Activated CD4-positive, alpha-beta memory T cell treated with anti-CD3 and anti-CD28 coated beads for 36 hours (primary cell): ENCODE results near the gene CTNND1. TPM values are rescaled to one million over a fixed set of nuclear protein-coding genes. Genes with fewer than 3 reads are reported as not detected.

Experiments used
- CTCF ChIA-PET: fragments of 350-600 bp; sonication (Branson Sonifier 250); formaldehyde crosslinking; loops from one replicate; lab custom pipeline; 2021; ENCODE audit warnings: antibody characterized with exemption, inconsistent platforms; lab: Charles Lee
- POLR2A ChIA-PET: fragments of 350-600 bp; sonication (Branson Sonifier 250); formaldehyde crosslinking; loops from one replicate; lab custom pipeline; 2021; ENCODE audit warnings: antibody characterized with exemption; lab: Charles Lee
- DNase-seq: peaks from one replicate; pipeline ENCODE4 v3.0.0-alpha.2; 2020
- H3K27ac Mint-ChIP-seq: one replicate; pipeline ENCODE4 v1.8.0; 2021; ENCODE audit warnings: mixed read lengths
- H3K27me3 Mint-ChIP-seq: one replicate; pipeline ENCODE4 v1.8.0; 2021; ENCODE audit warnings: mixed read lengths
- H3K36me3 Mint-ChIP-seq: one replicate; pipeline ENCODE4 v1.8.0; 2021; ENCODE audit warnings: mixed read lengths
- H3K4me1 Mint-ChIP-seq: one replicate; pipeline ENCODE4 v1.8.0; 2021; ENCODE audit warnings: low read depth, mixed read lengths
- H3K4me3 Mint-ChIP-seq: one replicate; pipeline ENCODE4 v1.8.0; 2021; ENCODE audit warnings: mild to moderate bottlenecking, mixed read lengths
- H3K9me3 Mint-ChIP-seq: one replicate; pipeline ENCODE4 v1.8.0; 2021; ENCODE audit warnings: mixed read lengths
- intact Hi-C: fragments of 100-400 bp; cut with micrococcal nuclease; formaldehyde crosslinking; loops from one replicate; pipeline ENCODE4 v1.15.1; 2023
- total RNA-seq, 2 experiments: library from RNA; stranded (reverse); gene quantifications; one replicate each; pipeline ENCODE4 v1.2.3, GENCODE V29; 2021

The CTNND1 gene
- total RNA-seq, 2 experiments from 2014 or later = 3.5 to 4.4 TPM

DNA sequence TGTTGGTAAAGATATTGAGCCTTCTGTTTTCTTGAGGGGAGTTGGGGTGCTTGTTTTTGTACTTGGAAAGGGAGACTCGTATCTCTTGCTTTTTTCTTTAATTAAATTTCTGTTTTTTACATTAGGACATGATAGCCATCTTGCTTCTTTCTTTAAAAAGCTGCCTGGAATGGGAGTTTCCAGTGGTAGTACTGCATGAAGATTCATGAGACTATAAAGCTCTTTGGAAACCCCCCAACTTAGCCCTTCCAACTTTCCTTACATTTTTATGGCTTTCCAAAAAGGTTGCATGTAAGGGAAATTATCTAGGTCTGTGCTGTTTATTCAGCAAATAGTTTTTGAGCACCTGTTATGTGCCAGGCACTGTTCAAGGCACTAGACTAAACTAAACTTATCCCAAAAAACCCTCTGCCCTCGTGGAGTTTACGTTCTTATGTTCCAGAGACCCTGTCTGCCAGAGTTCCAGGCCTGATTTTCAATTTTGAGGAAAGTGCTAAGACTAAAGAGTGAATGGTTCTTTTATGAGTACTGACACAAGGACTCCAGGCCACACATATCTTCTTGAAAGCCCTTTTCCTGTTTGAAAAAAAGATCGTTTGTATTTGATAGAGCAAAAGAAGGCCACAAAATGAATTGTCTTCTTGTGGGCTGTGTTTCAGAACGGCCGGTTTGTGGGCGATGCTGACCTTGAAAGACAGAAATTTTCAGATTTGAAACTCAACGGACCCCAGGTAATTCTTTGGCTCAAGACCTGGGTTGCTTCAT is 31.9 kb downstream of the CTNND1 start:
- H3K4me1 Mint-ChIP-seq = peaks cover 37% of the 10 kb centered on the region
- no peaks in the 10 kb centered on the region for H3K36me3 Mint-ChIP-seq
- intact Hi-C loops = loop anchor here (2.0 kb wide), 3 partner anchors 127 to 731 kb away; no protein-coding TSS in a partner anchor
- no peaks in the 10 kb centered on the region for H3K9me3 Mint-ChIP-seq
- POLR2A ChIA-PET = interaction anchor here (0.7 kb wide), 1 partner anchor 1344 kb away, joined by 4 read pairs; no protein-coding TSS in a partner anchor
- no peak overlapping the region for H3K4me3 Mint-ChIP-seq
- DNase-seq = no peak
- H3K27me3 Mint-ChIP-seq = peaks cover 1% of the 10 kb centered on the region
- CTCF ChIA-PET = interaction anchor here (0.6 to 1.9 kb wide), 5 partner anchors 7 to 731 kb away, joined by 3 to 10 read pairs (median 3); partner anchors contain the start of gene SELENOH
- peak overlapping the region; percentile 86 for H3K27ac Mint-ChIP-seq

DNA sequence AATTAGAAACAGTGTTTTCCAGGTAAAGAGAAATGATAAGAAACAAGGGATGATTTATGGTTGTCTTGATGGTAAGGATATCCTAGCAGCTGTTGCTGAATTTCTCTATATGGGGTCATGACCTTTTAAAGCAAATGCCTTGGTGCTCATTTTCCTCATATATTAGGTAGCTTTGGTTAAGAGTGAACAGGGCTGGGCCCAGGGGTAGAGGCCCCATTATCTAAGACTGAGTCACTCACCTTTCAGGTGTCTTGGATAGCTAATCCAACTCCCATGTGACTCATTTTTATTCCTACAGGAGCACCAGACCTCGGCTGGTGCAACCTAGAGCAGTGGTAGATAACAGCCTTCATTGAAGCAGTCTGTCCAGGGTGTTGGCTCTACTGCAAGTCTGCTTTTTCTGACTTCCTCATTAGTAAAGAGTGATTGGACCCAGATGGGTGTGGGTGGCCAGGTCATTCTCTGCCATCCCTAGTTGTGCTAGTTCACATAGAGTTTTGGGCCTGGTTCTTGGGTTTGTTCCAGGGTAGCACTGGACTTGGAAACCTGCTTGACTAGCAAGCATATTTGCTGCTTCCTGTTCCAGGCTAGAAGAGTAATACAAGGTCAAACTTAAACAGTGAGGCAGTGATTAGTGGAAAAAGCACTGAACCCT is 37.4 kb downstream of the CTNND1 start:
- ChIA-PET CTCF (interaction anchor here (0.6 to 4.0 kb wide), 7 partner anchors 39 to 305 kb away, joined by 3 to 42 read pairs (median 4); partner anchors contain the start of genes BTBD18 and UBE2L6), POLR2A (no interaction called here)
- peaks cover 3% of the 10 kb centered on the region for H3K36me3 Mint-ChIP-seq
- no peak overlapping the region for H3K4me3 Mint-ChIP-seq
- H3K4me1 Mint-ChIP-seq = peaks cover 25% of the 10 kb centered on the region
- H3K27me3 Mint-ChIP-seq = no peaks in the 10 kb centered on the region
- no peaks in the 10 kb centered on the region for H3K9me3 Mint-ChIP-seq
- no peak for DNase-seq
- peak overlapping the region; percentile 28 for H3K27ac Mint-ChIP-seq
- intact Hi-C loops = no loop called here

DNA sequence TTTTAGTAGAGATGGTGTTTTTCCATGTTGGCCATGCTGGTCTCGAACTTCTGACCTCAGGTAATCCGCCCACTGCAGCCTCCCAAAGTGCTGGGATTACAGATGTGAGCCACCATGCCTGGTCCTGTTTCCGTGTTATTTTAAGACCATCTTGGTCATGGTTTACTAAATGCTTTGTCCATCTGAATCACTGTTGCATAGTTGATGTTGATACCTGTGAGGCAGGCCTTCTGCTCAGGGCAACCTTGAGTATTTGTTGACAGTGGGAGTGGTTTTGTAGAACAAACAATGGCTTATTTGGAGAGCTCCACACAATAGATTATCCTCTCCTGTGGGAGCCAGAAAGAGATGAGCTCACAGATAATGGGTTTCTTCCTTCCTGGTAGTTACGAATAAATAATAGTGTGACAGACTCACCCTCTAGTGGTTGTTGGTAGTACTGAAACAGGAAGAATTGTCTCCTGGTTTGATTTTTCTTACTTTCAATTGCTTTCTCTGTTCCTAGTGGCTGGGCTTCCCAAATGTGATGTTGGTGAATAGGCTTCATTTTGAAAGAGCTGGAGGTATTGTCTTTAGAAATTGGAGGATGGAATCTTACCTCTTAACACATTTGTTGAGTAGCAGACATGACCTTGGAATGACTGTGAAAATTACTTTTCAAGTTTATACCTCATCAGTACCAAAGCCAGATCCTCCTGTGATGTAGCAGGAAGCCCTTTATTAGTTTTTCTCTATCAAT is 39.0 kb downstream of the CTNND1 start:
- POLR2A ChIA-PET = interaction anchor here (0.7 to 2.3 kb wide), 2 partner anchors 43 to 59 kb away, joined by 3 to 9 read pairs; no protein-coding TSS in a partner anchor
- no peaks in the 10 kb centered on the region for H3K9me3 Mint-ChIP-seq
- H3K4me3 Mint-ChIP-seq = no peak overlapping the region
- no peaks in the 10 kb centered on the region for H3K27me3 Mint-ChIP-seq
- no peak for DNase-seq
- peaks cover 23% of the 10 kb centered on the region for H3K4me1 Mint-ChIP-seq
- intact Hi-C loops = loop anchor here (1.0 to 5.0 kb wide), 8 partner anchors 49 to 458 kb away; partner anchors contain the start of genes BTBD18, MED19, SELENOH and TIMM10
- CTCF ChIA-PET = interaction anchor here (0.5 to 4.0 kb wide), 58 partner anchors 8 to 725 kb away, joined by 3 to 42 read pairs (median 4); partner anchors contain the start of genes BTBD18, MED19, SELENOH and SLC43A3
- H3K27ac Mint-ChIP-seq = peak overlapping the region; percentile 19
- H3K36me3 Mint-ChIP-seq = peaks cover 11% of the 10 kb centered on the region

DNA sequence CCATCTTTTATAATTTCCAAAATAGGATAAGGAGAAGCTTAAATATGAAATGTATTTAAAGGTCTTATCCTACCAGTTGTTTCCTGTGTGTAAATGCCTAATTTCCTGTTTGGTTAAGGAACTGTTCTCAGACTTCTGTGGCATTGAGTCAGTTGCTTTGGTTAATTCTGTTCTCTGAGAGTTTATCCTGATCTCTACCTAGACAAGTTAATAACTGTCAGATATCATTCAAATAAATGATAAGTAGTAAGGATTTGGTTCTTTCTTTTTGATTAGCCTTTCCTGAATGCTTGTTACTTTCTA is 39.5 kb downstream of the CTNND1 start:
- intact Hi-C loops = loop anchor here (2.0 to 5.0 kb wide), 3 partner anchors 134 to 459 kb away; no protein-coding TSS in a partner anchor
- H3K4me3 Mint-ChIP-seq = no peak overlapping the region

DNA sequence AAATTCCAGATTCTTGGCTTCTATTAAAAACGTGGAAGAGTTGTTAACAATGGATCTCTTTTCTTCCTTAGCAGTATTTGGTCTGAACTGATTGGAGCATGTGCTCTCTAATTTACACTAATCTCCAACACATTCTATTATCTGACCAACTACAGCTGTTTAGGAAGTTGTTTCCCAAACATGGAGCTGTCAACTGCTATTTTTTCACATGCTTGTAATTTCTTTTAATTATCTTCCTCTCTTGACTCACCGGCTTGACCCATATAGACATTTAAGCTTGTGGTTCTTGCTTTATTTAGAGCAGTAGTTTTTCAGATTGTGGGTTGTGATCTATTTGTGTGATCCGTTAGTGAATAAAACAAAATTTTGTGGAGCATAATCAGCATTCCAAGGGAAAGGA is 40.8 kb downstream of the CTNND1 start:
- no peaks in the 10 kb centered on the region for H3K9me3 Mint-ChIP-seq
- H3K27me3 Mint-ChIP-seq = no peaks in the 10 kb centered on the region
- DNase-seq = no peak
- peaks cover 12% of the 10 kb centered on the region for H3K36me3 Mint-ChIP-seq
- intact Hi-C loops = loop anchor here (5.0 kb wide), 1 partner anchor 460 kb away; no protein-coding TSS in a partner anchor
- no peak overlapping the region for H3K4me3 Mint-ChIP-seq
- ChIA-PET POLR2A (no interaction called here), CTCF (interaction anchor here (1.2 to 4.0 kb wide), 7 partner anchors 43 to 309 kb away, joined by 3 to 42 read pairs (median 6); partner anchors contain the start of genes BTBD18, SELENOH and UBE2L6)
- no peak overlapping the region for H3K27ac Mint-ChIP-seq
- peaks cover 23% of the 10 kb centered on the region for H3K4me1 Mint-ChIP-seq

More for the DNA sequence above, 39.5 kb downstream of the CTNND1 start:
- DNase-seq = no peak
- H3K27me3 Mint-ChIP-seq = no peaks in the 10 kb centered on the region
- peaks cover 12% of the 10 kb centered on the region for H3K36me3 Mint-ChIP-seq
- ChIA-PET CTCF (interaction anchor here (0.8 to 4.0 kb wide), 49 partner anchors 8 to 725 kb away, joined by 3 to 42 read pairs (median 4); partner anchors contain the start of genes BTBD18, MED19, SELENOH and SLC43A3), POLR2A (interaction anchor here (2.3 kb wide), 1 partner anchor 59 kb away, joined by 9 read pairs; no protein-coding TSS in a partner anchor)
- peaks cover 23% of the 10 kb centered on the region for H3K4me1 Mint-ChIP-seq
- H3K9me3 Mint-ChIP-seq = no peaks in the 10 kb centered on the region
- H3K27ac Mint-ChIP-seq = no peak overlapping the region

DNA sequence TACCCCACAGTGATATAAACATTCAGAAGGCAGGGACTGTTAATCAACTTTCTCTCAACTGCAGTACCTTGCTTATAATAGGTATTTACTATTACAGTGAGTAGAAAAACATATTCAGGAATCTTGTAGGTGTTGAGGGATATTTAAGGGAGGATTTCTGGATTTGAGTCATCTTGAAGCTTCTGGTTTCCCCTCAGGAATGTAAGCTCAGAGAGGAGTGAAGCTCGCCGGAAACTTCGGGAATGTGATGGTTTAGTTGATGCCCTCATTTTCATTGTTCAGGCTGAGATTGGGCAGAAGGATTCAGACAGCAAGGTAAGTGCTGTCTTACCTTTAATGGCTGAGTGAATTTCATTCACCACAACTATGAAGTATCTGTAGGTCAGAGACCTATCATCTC is 42.9 kb downstream of the CTNND1 start:
- no peak for DNase-seq
- H3K4me1 Mint-ChIP-seq = peaks cover 11% of the 10 kb centered on the region
- no peak overlapping the region for H3K4me3 Mint-ChIP-seq
- peaks cover 17% of the 10 kb centered on the region for H3K36me3 Mint-ChIP-seq
- no peak overlapping the region for H3K27ac Mint-ChIP-seq
- intact Hi-C loops = loop anchor here (5.0 kb wide), 1 partner anchor 462 kb away; no protein-coding TSS in a partner anchor
- ChIA-PET POLR2A (no interaction called here), CTCF (no interaction called here)
- no peaks in the 10 kb centered on the region for H3K27me3 Mint-ChIP-seq
- no peaks in the 10 kb centered on the region for H3K9me3 Mint-ChIP-seq

DNA sequence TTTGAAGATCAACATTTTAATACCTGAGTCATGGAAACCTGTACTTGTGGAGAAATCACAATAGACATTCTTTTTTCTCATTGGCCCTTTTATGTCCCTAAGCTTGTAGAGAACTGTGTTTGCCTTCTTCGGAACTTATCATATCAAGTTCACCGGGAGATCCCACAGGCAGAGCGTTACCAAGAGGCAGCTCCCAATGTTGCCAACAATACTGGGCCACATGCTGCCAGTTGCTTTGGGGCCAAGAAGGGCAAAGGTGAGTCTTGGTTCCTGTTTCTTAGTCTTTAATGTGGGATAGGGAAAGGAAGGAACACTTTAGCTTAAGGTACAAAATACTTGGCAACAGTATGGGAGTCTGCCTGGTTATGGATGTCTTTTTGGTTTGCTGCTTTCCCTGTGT is 44.2 kb downstream of the CTNND1 start:
- CTCF ChIA-PET = no interaction called here
- Mint-ChIP-seq H3K4me1 (peaks cover 5% of the 10 kb centered on the region), H3K9me3 (no peaks in the 10 kb centered on the region), H3K36me3 (peaks cover 17% of the 10 kb centered on the region), H3K27me3 (no peaks in the 10 kb centered on the region), H3K27ac (no peak overlapping the region), H3K4me3 (no peak overlapping the region)
- POLR2A ChIA-PET = no interaction called here
- no peak for DNase-seq
- intact Hi-C loops = no loop called here

DNA sequence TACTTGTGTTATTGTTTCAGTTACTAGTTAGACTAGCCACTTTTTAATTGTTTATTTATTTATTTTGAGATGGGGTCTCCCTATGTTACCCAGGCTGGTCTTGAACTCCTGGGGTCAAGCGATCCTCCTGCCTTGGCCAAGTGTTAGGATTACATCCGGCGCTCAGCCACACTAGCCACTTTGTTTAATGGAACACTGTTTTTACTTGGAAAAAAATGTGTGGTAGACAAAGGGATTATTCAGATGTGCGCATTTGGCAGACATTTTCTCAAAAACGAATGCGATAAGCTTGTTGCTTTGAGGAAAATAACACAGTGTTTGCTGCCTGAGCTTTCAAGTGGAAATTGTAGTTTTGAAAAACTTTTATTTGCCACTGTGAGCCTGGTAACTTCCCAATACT is 51.0 kb downstream of the CTNND1 start:
- intact Hi-C loops = no loop called here
- H3K4me1 Mint-ChIP-seq = peaks cover 9% of the 10 kb centered on the region
- H3K4me3 Mint-ChIP-seq = no peak overlapping the region
- CTCF ChIA-PET = no interaction called here
- POLR2A ChIA-PET = no interaction called here
- H3K36me3 Mint-ChIP-seq = peaks cover 17% of the 10 kb centered on the region
- H3K27me3 Mint-ChIP-seq = no peaks in the 10 kb centered on the region
- no peak for DNase-seq
- no peak overlapping the region for H3K27ac Mint-ChIP-seq
- no peaks in the 10 kb centered on the region for H3K9me3 Mint-ChIP-seq

DNA sequence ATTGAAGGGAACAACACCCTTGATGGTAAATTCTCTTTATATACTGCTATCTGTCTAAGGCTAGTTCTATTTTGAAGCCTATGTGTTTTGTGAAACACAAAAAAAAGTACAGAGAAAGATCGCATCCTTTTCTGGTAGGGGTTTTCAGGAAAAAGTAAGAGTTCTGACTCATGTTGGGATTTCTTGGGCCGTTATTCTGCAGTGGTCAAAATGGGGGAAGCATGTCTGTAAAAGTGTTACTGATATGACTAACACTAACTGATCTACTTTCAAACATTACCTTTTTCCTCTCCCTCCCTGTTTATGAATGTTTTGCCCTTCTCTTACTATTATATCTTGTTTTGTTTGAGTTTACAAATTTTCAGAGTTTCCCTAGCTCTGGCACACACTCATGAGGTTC is 53.9 kb downstream of the CTNND1 start:
- ChIA-PET CTCF (no interaction called here), POLR2A (no interaction called here)
- no peak for DNase-seq
- no peak overlapping the region for H3K4me3 Mint-ChIP-seq
- H3K27me3 Mint-ChIP-seq = no peaks in the 10 kb centered on the region
- no peak overlapping the region for H3K27ac Mint-ChIP-seq
- H3K4me1 Mint-ChIP-seq = peaks cover 9% of the 10 kb centered on the region
- intact Hi-C loops = no loop called here
- peaks cover 14% of the 10 kb centered on the region for H3K36me3 Mint-ChIP-seq
- H3K9me3 Mint-ChIP-seq = no peaks in the 10 kb centered on the region

DNA sequence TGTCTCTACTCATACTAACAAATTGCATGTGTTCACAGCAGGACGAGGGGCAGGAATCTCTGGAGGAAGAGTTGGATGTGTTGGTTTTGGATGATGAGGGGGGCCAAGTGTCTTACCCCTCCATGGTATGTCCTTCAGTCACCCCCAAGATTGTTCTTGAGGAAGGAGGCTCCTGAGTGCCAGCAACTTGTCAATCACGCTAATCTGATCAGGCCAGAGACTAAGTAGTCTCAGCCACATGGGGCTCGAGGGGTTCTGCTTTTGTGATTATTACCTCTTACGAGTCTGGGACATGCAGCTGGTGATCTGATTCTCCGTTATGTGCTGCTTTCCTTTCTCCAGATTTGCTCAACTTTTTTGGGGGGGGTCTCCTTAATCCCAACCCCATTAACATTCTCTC is 54.3 kb downstream of the CTNND1 start:
- Mint-ChIP-seq H3K27me3 (no peaks in the 10 kb centered on the region), H3K27ac (no peak overlapping the region), H3K9me3 (no peaks in the 10 kb centered on the region), H3K4me3 (no peak overlapping the region), H3K4me1 (peaks cover 9% of the 10 kb centered on the region), H3K36me3 (peaks cover 14% of the 10 kb centered on the region)
- ChIA-PET CTCF (no interaction called here), POLR2A (no interaction called here)
- no peak for DNase-seq
- intact Hi-C loops = no loop called here

DNA sequence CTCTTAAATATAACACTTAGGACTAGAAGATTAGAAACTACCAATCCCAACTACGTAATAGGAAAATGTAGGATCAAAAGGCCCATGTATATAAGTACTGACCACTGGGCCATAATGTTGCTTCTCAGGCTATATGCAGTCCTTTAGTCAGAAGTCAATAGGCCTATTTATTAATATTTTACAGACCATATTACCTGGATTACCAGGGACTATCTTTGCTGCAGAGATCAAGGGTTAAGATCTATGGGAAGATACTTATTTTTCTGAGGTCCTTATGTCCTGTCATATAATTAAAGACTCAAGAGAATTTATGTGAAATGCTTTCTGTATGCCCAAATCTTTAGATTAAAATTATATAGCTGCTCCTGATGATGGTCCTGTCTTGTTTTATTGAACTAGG is 57.2 kb downstream of the CTNND1 start:
- intact Hi-C loops = no loop called here
- ChIA-PET POLR2A (no interaction called here), CTCF (interaction anchor here (1.7 kb wide), 1 partner anchor 18 kb away, joined by 3 read pairs; no protein-coding TSS in a partner anchor)
- Mint-ChIP-seq H3K27ac (no peak overlapping the region), H3K4me1 (peaks cover 9% of the 10 kb centered on the region), H3K27me3 (peaks cover 2% of the 10 kb centered on the region), H3K9me3 (no peaks in the 10 kb centered on the region), H3K36me3 (peaks cover 14% of the 10 kb centered on the region), H3K4me3 (no peak overlapping the region)
- no peak for DNase-seq
